Immature natural killer cell (primary cell): ENCODE data around the gene TGIF2LX. TPM values are rescaled to one million over a fixed set of nuclear protein-coding genes. Genes with fewer than 3 reads are reported as not detected.
"Not testable (repeated sequence)": the region's sequence is repeated elsewhere in the genome, so short reads cannot be mapped to it uniquely, and the experiment has no call there.

ENCODE experiments used
- DNase-seq, 3 donors: peaks; one replicate each; pipeline ENCODE4 v3.0.0; 2022; ENCODE audit warnings: mixed read lengths in 1 of 3
- H3K27ac Mint-ChIP-seq, 6 donors: one replicate each; pipeline ENCODE4 v1.8.0; 2020; ENCODE audit warnings: mixed read lengths in 6 of 6, mild to moderate bottlenecking in 5 of 6, inconsistent platforms in 4 of 6, moderate library complexity in 3 of 6
- H3K27me3 Mint-ChIP-seq, 3 donors: one replicate each; pipeline ENCODE4 v1.8.0; 2020 to 2021; ENCODE audit warnings: low read depth in 3 of 3, mild to moderate bottlenecking in 3 of 3, mixed read lengths in 3 of 3, moderate library complexity in 3 of 3, inconsistent platforms in 1 of 3
- H3K36me3 Mint-ChIP-seq, 3 donors: one replicate each; pipeline ENCODE4 v1.8.0; 2020; ENCODE audit warnings: mixed read lengths in 3 of 3, inconsistent platforms in 2 of 3, mild to moderate bottlenecking in 2 of 3
- H3K4me1 Mint-ChIP-seq, 2 donors: one replicate each; pipeline ENCODE4 v1.8.0; 2020; ENCODE audit warnings: inconsistent platforms in 2 of 2, mild to moderate bottlenecking in 2 of 2, mixed read lengths in 2 of 2, moderate library complexity in 1 of 2
- H3K4me3 Mint-ChIP-seq, 5 donors: one replicate each; pipeline ENCODE4 v1.8.0; 2020; ENCODE audit warnings: mild to moderate bottlenecking in 5 of 5, mixed read lengths in 5 of 5, inconsistent platforms in 3 of 5, moderate library complexity in 3 of 5
- H3K9me3 Mint-ChIP-seq, 6 donors: one replicate each; pipeline ENCODE4 v1.8.0; 2020; ENCODE audit warnings: mild to moderate bottlenecking in 6 of 6, mixed read lengths in 6 of 6, inconsistent platforms in 4 of 6, moderate library complexity in 3 of 6
- polyA plus RNA-seq, 3 donors: library from polyadenylated mRNA; unstranded; fragments of 300-500 nt; fragmentation: Illumina TruSeq; gene quantifications; one replicate each; pipeline ENCODE4 v1.2.3, GENCODE V29; 2021

TGIF2LX gene
- polyA plus RNA-seq, result not detected

DNA sequence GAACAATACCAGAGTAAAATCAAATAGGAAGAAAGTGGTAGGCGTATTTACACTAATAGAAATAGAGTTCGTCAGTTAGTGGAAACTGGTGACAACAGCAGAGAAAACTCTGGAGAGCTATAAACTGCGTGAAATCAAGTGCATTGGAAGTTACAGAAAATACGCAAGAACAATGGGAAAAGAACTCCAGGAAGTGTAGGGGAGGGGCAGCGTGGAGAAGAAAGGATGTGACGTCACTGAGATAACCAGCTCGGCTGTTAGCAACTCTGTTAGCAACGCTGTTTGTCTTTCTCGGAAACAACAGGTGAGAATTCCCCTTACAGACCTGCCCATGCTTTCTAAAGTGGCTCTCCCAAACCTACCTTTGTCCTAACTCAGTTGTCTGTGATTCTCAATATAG lies at the start of gene TGIF2LX:
TSS of gene TGIF2LX (plus strand) at position 244 of the 400 bp plus-strand sequence. CDS start 178 bp downstream, outside the sequence.
- not testable (repeated sequence) for DNase-seq, H3K27me3 Mint-ChIP-seq, H3K36me3 Mint-ChIP-seq, H3K4me1 Mint-ChIP-seq, H3K9me3 Mint-ChIP-seq, H3K4me3 Mint-ChIP-seq, H3K27ac Mint-ChIP-seq

DNA sequence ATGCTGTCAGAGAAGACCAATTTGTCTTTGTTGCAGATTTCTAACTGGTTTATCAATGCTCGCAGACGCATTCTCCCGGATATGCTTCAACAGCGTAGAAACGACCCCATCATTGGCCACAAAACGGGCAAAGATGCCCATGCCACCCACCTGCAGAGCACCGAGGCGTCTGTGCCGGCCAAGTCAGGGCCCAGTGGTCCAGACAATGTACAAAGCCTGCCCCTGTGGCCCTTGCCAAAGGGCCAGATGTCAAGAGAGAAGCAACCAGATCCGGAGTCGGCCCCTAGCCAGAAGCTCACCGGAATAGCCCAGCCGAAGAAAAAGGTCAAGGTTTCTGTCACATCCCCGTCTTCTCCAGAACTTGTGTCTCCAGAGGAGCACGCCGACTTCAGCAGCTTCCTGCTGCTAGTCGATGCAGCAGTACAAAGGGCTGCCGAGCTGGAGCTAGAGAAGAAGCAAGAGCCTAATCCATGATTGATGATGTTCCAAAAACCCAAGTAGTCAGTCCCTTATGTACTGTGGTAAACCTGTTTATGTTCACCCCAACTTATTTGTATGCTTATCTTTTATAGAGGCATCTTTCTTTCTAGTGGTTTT lies 728 bp downstream of the TGIF2LX start:
- not testable (repeated sequence) for DNase-seq, H3K9me3 Mint-ChIP-seq, H3K27ac Mint-ChIP-seq, H3K36me3 Mint-ChIP-seq, H3K27me3 Mint-ChIP-seq, H3K4me3 Mint-ChIP-seq, H3K4me1 Mint-ChIP-seq

DNA sequence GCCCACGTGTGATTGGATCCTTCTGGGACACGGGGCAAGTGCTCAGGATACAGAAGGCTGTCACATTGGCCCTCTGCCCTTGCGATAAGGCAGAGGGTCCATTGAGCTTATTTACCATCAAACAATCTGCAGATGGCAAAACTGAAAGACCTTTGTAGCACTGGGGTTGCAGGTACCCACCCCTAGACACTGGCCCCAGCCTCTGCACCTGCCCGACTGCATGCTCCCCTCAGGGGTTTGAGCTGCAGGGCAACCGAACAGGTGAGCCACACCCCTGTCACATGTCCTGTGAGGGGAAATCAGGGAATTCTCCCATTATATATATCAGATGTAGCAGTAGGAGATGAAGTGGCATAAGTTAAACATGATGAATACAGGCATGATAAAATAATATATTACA lies 21.4 kb downstream of the TGIF2LX start:
- not testable (repeated sequence) for H3K36me3 Mint-ChIP-seq, H3K4me1 Mint-ChIP-seq, H3K9me3 Mint-ChIP-seq, H3K4me3 Mint-ChIP-seq, H3K27me3 Mint-ChIP-seq, DNase-seq, H3K27ac Mint-ChIP-seq

DNA sequence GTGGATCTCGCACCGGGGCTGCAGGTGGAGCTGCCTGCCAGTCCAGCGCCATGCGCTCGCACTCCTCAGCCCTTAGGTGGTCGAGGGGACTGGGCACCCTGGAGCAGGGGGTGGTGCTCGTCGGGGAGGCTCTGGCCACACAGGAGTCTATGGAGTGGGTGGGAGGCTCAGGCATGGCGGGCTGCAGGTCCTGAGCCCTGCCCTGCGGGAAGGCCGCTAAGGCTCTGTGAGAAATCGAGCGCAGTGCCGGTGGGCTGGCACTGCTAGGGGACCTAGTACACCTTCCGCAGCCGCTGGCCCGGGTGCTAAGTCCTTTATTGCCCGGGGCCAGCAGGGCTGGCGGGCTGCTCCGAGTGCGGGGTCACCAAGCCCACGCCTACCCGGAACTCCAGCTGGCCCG lies 43.9 kb downstream of the TGIF2LX start:
- H3K27me3 Mint-ChIP-seq, DNase-seq, H3K27ac Mint-ChIP-seq, H3K36me3 Mint-ChIP-seq, H3K4me1 Mint-ChIP-seq, H3K9me3 Mint-ChIP-seq, H3K4me3 Mint-ChIP-seq: not testable (repeated sequence)
